Forelimb muscle (tissue), 1 donor: ENCODE data around the gene BUD31. TPM values are rescaled to one million over a fixed set of nuclear protein-coding genes. Genes with fewer than 3 reads are reported as not detected.
"Not testable (repeated sequence)": the region's sequence is repeated elsewhere in the genome, so short reads cannot be mapped to it uniquely, and the experiment has no call there.

Experiments used
- DNase-seq: peaks from one replicate; pipeline ENCODE4 v3.0.0-alpha.2; 2013; ENCODE audit warnings: low read depth
- polyA plus RNA-seq: library from polyadenylated mRNA; unstranded; fragments of 120-200 nt; gene quantifications from one replicate; pipeline ENCODE4 v1.2.1, GENCODE V29; 2013; ENCODE audit not compliant: insufficient read length

Gene BUD31
- polyA plus RNA-seq, 1 donor, result 68.8 TPM

DNA sequence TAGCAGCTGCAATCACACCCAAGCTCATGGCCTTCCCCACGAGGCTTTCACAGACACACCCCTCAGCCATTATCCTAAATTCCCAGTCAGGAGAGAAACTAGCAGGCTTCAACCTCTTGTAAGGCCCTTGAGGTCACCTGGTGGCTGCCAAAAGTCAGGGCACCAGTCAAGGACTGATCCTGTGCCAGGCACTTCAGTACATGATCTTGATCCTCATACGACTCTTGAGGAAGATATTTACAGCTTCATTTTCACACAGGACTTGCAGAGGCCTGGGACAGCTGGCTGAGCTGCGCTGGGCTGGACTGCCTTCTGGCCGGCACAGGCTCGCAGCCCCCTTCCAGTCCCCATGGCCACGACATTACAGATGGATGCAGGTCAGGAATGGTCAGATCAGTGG, 9.2 kb upstream of the BUD31 start:
- no peak for DNase-seq

DNA sequence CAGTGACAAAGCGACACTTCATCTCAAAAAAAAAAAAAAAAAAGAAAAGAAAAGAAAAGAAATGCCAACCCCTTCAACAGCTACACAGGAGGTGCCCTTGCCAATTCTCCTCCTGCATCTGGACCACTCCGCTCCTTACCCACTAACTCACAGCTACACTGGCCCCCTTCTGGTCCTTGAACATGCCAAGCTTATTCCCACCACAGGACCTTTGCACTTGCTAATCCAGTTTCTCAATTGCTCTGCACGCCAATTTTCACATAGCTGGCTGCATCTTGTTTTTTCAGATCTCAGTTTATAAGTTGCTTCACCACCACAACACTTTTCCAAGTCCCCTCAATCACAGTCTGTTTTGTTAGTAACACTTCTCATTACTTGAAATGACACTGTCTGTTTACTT, 5.9 kb upstream of the BUD31 start:
- DNase-seq, result no peak

DNA sequence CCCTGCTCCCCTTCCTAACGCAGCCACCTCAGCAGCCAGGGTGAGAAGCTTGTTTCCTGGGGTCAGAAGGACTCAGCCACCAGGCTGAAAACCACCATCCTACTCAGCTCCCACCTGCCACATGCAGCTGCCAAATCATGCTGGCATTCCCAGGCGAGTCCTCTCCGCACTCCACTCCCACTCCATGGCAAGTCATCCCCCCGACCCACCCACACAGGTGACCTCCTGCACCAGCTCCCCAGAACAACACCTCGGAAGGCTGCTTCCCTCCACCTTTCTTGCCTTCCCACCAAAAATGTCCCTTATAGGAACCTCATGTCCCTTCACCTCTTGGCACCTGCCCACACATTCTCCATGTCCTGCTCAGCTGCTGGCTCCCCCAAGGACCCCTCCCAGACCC, 5.0 kb upstream of the BUD31 start:
- DNase-seq, result no peak

DNA sequence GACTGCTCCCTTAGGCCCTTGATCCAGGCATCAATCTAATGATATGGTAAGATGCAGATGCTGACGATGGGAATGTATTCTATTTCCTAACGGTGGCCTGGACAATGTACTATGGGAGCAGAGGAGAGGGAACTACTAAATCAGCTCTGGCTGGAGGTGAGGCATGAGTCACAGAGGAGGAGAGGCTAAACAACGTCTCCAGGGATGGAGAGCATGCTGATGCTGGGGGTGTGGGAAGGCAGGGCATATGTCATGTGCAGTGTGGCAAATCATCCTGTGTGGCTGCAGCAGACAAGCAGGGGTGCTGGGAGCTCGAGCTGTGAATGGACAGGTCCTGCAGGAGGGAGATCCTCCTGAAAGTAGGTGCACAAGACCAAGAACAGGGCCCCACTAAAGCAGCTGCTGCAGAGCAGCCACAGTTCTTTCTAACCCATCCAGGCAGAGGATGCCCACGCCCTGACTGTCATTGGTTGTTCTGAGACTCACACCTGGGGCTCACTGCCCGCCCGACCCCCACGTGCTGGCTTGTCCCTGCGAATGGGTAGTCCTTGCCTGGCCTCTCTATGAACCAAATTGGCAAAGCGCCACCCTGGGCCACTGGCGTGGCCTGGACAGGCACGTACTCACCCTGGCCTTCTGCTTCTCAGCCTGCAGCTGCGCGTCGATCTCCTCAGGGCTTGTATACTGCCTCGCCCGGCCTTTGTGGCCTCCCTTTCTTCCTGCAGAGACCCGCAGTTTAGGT, 4.4 kb upstream of the BUD31 start:
- DNase-seq, result no peak

DNA sequence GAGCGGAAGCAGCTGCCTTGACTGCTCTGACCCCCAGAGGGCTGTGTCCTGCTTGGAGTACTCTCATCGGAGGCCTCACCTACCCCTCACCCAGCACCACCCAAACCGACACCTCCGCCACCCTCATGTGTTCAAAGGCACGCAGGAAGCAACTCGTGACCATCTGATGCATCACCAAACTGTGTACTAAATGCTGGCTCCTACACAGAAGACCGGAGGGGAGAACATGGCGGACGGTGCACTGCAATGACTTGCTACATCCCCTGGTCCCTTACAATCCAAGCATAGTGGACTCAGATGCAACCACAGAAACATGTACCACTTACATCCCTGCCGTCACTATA, 3.8 kb upstream of the BUD31 start:
- no peak for DNase-seq

DNA sequence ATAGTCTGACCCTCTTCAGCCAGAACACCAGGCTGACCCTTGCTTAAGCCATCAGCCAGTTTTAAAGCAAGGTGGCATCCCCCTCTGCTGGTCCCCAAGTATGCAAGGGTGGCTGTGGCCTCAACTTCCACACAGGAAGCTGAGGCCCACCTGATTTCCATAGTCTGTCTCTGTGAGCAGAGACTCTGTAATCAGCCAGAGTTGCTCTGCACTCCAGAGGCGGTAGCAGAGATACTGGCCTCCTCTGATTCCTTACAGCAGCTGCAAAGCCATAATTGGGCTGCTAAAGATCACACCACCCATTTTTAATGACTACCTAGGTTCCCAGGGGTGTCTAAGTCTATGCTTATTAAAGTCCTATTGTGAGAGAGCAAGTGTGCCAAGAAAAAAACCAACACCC, 2.2 kb upstream of the BUD31 start:
- no peak for DNase-seq

DNA sequence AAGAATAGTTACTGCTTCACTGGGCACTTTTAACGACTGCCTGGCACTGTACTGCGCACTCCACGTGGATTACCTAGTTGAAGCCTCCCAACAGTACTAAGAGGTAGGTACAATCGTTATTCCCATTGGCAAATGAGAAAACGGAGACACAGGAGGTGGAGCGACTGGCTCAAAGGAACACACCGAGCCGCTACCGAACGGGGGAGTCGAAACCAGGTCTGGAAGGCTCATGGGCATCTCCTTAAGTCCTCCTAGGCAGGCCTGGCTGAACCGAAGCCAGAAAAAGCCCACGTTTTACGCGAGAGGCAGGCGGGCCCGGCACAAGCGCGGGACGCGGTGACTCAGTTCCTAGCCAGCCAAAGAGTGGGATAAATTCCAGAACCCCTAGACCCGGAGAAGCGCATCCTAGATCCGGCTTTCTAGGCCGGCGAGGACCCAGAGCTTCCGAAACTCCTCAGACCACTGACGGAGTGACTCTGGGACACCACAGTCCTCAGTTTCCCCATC, 844 bp upstream of the BUD31 start:
- no peak for DNase-seq

DNA sequence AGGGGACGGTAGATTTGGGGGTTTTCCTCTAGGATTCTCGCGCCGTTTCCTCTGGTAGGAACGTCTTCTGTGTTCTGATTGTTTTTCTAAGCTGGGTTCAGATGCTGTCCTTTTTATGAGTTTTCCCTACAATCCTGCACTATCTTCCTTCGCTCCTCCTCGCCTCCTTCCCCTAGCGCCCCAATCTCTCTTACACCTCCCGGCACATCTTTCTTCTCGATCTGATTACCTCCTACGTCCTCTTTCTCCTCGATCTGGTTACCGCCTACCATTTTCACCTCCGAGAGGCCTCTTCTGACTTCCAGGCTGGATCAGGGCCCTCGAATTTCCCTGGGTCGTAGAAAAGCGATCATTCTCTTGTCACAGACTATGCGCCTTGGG, 413 bp downstream of the BUD31 start:
- no peak for DNase-seq

DNA sequence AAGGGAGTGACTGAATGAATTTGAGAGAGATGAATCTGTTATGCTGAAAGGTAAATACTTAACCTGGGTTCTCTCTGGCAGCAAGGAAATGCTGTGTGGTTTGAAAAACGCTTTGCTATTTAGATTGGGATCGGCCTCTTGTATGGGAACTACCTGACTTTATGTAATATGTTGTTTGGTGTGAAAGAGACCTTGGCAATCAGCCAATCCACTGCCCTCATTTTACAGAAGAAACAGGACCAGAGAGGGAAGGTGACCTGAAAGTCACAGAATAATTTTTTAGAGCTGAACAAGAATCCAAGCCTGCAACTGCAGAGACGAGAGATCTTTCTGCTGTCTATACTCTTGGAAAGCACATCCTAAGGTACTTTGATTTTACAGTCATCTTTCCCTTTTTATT, 1.0 kb downstream of the BUD31 start:
- DNase-seq, result no peak

DNA sequence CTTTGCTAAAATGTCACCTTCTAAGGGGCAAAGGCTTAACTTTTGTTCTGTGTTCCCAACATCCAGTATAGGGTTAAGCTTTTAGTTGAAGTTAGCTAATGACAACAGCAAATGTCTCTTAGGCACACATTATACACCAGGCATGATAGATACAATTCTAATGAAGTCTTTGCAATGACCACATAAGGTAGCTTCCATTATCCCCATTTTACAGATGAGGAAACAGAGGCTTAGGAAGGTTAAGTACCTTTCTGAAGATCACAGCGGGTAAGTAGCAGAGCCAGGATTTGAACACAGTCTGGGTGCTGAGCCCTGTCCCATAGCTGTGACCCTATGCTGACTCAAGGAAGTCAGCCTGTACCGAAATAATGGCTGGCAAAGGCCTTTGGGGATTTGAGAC, 1.9 kb downstream of the BUD31 start:
- no peak for DNase-seq

DNA sequence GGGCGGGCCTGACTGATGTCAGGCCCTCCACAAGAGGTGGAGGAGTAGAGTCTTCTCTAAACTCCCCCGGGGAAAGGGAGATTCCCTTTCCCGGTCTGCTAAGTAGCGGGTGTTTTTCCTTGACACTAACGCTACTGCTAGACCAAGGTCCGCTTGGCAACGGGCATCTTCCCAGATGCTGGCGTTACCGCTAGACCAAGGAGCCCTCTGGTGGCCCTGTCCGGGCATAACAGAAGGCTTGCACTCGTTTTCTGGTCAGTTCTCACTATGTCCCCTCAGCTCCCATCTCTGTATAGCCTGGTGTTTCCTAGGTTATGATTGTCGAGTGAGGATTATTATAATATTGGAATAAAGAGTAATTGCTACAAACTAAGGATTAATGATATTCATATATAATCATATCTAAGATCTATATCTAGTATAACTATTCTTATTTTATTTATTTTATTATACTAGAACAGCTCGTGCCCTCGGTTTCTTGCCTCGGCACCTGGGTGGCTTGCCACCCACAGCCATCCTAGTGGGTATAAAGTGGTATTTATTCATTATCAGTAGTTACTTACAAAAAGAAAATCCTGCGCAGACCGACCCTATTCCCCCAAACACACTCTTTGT, 6.9 kb downstream of the BUD31 start:
- not testable (repeated sequence) for DNase-seq

DNA sequence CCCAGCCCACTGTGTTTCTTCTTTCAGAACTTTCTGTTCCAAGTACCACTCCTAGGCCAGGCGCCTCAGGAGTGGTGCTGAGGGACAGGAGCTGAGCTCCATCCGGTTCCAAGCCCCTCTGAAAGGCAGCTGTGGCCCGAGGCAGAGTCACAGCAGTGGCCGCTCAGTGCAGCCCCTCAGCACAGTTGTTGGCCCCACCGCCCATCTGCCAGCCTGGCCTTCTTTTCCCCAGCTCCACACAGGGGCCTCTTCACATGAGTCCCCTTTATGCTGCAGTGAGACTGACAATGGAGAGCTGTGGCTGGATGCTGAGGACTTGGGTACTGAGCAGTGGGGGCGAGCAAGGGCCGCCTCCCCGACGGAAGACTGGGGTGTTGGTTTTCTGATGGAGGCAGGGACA, 9.5 kb downstream of the BUD31 start:
- DNase-seq, result no peak

DNA sequence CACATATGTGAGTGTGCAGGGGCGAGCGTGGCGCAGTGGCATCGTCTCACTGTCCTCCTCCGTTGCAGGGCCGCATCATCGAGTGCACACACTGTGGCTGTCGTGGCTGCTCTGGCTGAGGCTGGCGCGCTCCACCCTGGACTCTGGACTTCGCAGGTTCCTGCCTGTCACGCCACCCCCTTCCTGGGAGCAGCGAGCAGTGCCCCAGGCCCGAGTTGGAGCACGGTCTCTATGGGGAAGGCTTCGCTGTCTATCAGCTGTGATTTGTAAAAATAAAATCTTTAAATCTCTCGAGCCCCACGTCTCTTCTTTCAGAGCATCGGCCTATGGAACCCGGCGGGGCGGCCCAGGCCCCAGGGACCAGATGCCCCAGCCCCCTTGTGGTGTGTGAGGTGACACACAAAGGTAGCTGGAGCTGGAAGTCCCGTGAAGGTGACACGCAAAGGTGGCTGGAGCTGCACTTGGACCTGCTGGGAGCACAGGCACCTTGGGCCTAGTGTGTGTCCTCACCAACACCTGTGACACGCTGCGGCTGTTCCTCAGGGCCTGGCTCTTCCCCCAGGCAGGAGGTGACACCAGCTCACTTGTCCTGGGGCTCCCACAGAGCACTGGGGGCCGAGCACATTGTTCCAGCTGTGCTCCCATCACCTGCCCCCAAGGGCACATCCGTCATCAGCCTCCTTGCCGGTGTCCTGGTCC, 10.7 kb downstream of the BUD31 start:
- DNase-seq, result no peak

DNA sequence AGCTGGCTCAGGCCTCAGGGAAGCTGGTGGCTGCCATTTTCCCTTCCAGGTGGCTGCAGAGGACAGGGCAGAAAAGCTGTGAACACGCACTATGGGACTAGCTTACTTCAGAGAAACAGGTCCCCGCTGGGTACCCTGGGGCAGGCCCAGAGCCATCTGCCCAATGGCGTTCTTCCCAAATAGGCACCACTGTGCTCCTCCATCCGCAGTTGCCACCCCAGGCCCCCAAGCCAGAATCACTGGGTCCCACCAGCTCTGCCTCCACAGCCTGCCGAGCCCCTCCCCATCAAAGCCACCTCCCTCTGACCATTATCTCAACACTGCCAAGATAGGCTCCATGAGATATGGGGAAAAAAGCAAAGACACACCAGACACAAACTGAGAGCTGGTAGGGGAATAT, 11.4 kb downstream of the BUD31 start:
- no peak for DNase-seq

DNA sequence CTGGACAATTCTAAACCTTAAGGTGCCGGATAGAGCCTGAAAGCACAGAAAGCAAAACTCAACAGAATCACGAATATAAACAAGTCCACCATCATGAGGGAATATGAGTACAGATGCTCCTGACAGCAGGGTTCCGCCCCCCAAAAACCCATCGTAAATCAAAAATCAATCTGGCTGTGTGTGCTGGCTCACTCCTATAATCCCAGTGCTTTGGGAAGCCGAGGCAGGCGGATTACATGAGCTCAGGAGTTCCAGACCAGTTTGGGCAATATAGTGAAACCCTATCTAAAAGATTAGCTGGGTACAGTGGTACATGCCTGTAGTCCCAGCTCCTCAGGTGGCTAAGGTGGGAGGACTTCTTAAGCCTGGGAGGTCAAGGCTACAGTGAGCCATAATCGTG, 12.2 kb downstream of the BUD31 start:
- DNase-seq, result no peak

DNA sequence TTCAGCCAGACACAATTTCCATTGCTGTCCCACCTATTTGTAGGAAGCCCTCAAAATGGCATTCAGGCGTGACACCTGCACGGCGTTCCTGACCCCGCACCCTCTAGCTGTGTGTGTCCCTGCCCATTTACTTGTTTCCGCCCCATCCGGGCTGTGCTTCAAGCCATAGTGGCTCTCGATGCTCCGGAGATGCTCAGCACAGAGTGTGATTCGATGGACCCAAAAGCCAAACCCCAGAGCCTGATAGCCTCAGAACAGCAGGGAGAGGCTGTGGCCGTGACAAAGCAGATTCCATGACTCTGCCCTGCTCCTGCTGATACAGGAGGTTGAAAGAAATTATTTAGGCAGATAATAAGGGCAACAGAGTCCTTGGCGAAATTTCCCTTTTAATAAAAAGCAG, 13.4 kb downstream of the BUD31 start:
- no peak for DNase-seq

DNA sequence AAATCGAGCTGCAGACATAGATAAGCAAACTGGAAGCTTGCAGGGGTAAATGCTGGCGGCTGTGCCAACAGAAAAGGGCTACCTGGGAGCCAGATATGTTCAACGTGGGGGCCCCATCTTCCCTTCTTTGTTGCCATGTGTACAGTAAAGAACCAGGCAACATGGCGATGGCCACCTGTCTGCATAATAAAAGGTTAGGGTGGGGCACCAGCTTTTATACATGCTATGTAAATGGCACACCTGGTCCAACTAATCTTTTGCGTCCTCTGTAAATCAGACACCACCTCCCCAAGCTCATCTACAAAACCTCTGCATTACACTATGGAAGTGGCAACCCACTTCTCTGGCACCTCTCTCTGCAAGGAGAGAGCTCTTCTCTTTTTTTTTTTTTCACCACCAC, 13.9 kb downstream of the BUD31 start:
- no peak for DNase-seq

DNA sequence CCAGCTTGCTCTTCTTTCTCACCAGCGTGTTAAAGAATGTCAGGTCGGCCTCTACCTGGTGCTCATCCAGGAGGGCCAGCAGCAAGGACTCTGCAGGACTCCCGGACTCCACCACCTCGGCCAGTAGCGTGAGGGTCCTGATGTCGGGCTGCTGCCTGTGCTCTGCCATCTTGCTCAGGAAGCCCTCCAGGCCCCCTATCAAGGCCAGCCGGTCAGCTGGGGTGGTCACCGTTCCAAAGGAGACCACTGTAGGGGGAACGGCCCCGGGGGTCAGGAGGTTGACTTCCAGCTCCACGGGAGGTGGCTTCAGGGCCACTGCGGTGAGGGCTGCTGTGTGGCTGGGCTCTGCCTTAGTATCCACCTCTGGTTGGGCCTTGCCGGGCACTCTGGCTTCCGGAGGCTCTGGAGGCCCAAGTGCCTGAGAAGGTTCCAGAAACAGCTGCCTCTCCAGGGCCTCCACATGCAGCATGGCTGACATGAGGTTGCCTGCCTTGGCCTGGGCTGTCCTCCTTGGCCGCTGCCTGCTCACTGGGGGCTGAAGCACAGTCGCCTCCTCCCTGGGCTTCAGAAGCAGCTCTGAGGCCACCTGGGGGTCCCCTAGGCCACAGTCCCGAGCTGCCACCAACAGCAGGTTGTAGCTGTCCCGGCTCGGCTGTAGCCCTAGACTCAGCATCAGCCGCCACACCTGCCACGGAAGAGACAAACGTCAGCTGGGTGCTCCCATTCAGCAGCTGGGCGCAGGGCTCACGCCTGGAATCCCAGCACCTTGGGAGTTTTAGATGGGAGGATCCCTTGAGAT, 16.4 kb downstream of the BUD31 start:
- no peak for DNase-seq

DNA sequence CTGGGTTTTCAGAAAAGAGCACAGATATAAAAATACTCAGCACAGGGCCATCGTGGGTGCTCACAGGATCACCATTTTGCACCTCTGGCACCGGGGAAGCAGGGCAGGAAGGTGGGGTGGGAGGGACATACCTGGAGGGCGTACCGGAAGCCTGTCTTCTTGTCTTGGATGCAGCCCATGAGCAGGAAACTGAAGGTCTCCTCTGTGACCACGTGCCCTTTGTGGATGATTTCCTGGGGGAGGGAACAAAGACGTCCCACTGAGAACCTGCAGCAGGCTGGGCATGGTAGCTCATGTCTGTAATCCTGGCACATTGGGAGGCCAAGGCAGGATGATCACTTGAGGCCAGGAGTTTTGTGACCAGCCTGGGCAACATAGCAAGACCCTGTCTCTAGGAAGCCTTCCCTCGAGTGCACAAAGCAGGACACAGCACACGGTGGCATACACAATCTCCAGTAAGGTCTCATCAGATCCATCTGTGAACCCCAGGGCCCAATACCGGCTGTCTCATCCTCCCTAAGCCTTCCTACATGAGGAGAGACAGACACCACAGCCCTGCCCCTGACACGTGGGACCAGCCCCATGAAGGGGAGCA, 20.3 kb downstream of the BUD31 start:
- DNase-seq, result no peak

DNA sequence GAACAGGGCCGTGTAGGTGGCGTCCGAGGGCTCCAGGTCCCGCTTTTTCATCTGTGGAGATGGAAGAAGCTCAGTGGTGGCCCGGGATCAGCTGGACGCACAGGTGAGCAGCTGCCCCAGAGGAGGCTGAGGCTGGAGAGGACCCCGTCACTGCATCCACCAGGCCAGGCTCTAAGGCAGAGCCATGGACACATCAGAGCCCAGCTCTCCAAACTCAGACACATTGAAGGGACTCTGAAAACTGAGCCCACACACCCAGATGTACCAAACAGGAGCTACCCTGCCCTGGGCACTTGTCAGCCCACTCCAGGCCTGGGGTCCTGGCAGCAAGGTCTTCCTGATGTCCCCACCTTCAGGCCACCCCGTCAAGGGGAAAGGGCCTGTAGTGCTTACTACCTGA, 21.0 kb downstream of the BUD31 start:
- DNase-seq, result no peak

DNA sequence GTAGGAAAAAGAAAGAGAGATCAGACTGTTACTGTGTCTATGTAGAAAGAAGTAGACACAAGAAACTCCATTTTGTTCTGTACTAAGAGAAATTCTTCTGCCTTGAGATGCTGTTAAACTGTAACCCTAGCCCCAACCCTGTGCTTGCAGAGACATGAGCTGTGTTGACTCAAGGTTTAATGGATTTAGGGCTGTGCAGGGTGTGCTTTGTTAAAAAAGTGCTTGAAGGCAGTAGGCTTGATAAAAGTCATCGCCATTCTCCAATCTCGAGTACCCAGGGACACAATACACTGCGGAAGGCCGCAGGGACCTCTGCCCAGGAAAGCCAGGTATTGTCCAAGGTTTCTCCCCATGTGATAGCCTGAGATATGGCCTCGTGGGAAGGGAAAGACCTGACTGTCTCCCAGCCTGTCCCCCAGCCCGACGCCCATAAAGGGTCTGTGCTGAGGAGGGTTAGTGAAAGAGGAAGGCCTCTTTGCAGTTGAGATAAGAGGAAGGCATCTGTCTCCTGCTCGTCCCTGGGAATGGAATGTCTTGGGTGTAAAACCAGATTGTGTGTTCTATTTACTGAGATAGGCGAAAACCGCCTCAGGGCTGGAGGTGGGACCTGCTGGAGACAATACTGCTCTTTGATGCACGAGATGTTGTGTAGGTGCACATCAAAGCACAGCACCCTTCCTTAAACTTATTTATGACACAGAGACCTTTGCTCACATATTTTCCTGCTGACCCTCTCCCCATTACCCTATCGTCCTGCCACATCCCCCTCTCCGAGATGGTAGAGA, 23.2 kb downstream of the BUD31 start:
- not testable (repeated sequence) for DNase-seq
